Hair follicular keratinocyte (primary cell): ENCODE data around the gene RRP15. TPM values are rescaled to one million over a fixed set of nuclear protein-coding genes. Genes with fewer than 3 reads are reported as not detected.

ENCODE experiments used
- total RNA-seq: library from RNA; depleted of rRNA; stranded (reverse); fragments of >200 nt; gene quantifications from 2 replicates; pipeline ENCODE4 v1.2.3, GENCODE V29; 2015

Gene RRP15, protein sequence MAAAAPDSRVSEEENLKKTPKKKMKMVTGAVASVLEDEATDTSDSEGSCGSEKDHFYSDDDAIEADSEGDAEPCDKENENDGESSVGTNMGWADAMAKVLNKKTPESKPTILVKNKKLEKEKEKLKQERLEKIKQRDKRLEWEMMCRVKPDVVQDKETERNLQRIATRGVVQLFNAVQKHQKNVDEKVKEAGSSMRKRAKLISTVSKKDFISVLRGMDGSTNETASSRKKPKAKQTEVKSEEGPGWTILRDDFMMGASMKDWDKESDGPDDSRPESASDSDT
- 3.3 and 4.9 TPM in 2 replicates for total RNA-seq

DNA sequence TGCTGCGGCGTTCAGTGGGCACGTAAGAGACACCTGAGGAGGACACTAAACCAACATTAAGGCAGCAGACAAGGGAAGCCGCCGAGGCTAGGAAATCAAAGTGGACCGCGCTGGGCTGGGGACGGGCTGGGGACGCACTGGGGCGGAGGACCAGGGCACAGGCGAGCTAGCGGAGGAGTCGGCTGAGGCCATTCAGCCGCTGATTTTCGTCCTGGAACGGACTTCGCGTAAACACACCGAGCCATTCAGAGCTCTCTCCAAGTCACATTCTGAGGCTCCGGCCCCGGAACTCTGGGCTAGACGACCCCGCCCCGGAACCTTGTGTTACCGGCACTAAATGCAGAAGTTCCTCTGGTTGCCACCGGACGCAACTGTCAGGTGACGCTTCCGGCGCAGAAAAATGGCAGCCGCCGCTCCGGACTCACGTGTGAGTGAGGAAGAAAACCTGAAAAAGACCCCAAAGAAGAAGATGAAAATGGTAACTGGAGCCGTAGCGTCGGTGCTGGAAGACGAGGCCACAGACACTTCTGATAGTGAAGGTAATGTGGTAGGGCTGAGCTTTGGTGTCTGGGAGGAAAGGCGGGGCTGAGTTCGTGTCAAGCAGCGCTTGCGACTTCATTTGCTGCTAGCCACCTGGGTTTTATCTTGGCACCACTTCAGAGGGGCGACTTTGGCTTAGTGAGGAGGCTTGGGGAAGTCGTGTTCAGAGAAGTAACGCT, at the start of gene RRP15:
Gene RRP15, plus strand, starts transcription at position 377 of the 719 bp plus-strand sequence. Its CDS starts 24 bp downstream, at position 401.

DNA sequence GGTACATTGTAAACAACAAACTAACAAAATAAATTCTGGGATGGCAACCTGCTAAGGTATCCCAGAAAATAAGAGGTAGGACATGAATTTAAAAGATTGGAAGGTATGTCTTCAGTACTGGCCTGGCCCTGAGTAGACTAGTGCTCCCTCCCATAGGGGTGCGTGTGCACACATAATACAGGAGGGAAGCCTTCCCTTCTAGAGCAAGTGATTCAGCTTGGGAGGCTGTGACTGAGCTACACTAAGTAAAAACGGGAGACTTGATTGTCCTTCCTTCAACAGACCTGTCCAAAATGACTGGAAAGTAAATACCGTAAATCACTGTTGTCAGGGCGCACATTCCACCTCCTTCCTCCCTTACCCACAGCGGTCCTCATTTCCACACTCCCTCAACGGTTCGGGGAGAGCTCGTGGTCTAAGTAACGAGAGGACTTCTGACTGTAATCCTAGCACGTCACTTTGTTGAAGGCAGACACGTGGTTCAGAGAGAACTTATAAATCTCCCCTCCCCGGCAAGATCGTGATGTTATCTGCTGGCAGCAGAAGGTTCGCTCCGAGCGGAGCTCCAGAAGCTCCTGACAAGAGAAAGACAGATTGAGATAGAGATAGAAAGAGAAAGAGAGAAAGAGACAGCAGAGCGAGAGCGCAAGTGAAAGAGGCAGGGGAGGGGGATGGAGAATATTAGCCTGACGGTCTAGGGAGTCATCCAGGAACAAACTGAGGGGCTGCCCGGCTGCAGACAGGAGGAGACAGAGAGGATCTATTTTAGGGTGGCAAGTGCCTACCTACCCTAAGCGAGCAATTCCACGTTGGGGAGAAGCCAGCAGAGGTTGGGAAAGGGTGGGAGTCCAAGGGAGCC, 60.0 kb downstream of the RRP15 start, which contains the start of gene TGFB2:
Gene TGFB2, plus strand, starts transcription at position 523 of the 859 bp plus-strand sequence. CDS start 1,366 bp downstream, outside the sequence.

Other genes starting within 250 kb of the RRP15 start
- gene TGFB2, start 60.0 kb downstream of the RRP15 start, total RNA-seq: 5.5 and 7.9 TPM in 2 replicates